HuH-7 (cell line): ENCODE data around the gene PIP4K2B.

Experiments
- DNase-seq: peaks from one replicate; pipeline ENCODE4 v3.0.0; 2011; ENCODE audit warnings: low spot score

PIP4K2B gene

GRCh38 chr17:38779965-38780752, 19.2 kb downstream of the PIP4K2B start:
- no peak for DNase-seq

DNA sequence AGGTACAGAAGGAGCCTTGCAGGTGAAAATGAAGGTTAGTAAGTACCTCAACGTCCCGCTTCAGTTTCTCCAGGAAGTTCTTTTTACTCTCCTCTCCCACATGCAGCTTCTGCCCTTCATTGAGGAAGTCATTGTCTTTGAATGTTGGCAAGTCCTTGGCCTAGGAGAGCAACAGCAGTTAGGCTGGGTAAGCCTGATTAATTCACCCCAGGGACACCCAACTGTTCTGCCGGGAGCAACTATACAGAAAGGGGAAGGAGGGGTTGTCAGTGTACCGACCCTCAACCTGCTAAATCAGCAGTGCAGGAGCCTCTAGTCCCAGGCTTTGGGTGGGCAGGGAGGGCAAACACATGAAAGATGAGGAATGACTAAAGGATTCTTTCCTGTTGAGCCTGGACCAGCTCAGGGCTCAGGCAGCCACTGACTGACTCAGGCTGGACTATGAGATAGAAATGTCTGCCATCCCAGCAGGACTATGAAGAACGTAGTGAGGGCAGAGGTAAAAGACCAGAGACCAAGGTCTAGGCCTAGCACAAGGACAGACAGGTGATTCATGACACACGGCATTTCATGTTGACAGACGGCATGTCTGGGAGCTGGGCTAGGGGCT, 21.6 kb downstream of the PIP4K2B start:
- no peak for DNase-seq

DNA sequence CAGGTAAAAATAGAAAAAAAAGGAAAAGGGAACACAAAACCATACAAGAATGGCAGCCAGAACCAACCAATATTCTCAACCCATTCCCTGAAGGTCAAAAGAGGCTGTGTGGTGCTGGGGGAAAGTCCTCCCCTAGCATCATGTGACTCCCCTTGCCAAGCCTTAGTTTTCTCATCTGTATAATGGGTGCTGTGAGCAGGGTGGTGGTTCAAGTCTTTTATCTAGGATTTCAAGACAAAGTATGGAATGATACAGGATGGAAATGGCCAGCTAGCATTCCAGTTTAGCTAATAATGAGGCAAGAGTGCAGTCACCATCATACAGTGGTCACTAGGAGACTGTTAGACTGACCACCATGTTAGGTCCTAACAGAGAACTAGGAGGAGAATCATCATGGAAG, 26.1 kb downstream of the PIP4K2B start:
- DNase-seq = no peak

DNA sequence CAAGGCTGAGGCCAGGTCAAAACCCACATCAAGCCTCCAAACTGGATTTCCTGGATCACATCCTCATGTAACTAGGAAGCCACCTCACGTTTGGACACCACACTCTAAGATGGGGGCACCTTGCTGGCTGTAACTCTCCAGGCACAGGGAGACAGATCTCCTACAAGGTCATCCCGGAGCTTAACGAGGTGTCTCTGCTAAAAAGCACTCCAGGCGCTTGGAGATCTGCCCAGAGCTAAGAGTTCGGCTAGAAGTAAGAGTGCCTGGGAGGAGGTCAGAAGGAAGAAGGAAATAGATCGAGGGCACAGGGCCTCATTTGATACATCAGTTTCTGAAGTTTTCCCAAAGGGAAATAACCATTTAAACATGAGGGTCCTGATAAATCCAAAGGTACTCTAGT, 30.9 kb downstream of the PIP4K2B start:
- DNase-seq = no peak

- DNase-seq = no peak
These were observed 33.0 kb downstream of the PIP4K2B start for GRCh38 chr17:38766341-38766740.

- DNase-seq = no peak
These were observed 37.1 kb downstream of the PIP4K2B start for GRCh38 chr17:38762231-38762630.

DNA sequence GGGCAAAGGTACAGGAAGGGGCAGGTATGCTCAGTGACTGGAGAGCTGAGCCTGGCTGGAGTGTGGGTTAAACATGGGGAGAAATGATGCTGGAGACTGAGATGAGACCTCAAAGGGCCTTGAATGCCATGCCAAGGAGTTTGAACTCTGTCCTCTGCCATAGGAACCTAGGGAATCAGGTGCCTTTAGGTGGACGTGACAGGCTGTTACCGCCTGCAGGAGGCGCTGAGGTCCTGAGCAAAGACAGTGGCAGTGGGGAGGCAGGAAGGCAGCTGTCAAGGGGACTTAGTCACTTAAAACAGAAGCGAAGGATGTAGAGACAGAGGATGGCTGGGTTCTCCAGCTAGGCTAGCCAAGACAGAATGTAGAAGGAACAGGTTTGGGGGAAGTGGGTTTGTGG, 37.7 kb downstream of the PIP4K2B start:
- peak; percentile 48 for DNase-seq

DNA sequence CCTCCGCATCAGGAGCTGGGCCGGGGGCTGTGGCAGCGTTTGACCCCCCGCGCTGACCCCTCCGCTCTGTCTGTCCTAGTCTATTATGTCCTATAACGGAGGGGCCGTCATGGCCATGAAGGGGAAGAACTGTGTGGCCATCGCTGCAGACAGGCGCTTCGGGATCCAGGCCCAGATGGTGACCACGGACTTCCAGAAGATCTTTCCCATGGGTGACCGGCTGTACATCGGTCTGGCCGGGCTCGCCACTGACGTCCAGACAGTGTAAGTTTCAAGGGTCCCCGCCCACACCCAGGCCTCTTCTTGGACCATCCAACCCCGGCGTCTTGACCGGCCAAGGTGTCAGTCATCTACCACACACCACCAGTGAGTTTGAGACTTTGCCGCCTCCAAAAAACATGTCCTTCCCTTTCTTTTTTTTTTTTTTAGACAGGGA, 46.3 kb downstream of the PIP4K2B start:
- DNase-seq = no peak

DNA sequence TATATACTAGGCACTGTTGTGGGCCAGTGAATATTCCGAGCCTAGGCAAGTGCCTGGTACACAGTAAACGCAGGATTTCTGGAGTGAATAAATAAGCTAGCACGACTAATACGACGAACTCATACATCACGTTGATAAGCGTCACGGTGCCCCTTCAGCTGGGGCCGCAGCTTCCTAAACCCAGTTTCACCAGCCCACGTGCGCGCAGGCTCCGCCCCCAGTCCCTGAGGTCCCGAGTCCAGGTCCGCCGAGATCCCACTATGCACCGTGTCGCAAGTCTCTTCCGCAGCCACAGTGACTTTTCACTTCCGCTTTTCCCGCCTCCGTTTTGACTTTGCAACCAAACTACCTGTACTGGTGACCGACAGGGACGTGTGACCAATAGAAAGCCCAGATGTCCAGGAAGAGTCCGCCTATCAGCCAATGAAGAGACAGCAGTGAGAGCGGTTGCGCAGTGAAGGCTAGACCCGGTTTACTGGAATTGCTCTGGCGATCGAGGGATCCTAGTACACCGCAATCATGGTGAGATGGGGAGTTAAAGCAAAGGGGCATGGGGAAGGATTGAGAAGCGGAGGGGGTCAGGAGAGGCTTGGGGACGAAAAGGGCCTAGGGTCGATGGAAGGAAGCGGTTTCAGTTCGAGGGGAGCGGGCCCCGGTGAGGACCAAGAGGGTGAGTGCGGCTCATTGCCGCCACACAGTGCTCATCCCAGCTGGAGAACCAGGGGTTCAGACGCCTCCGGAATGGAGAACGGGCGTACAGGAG, 46.9 kb downstream of the PIP4K2B start, which contains the start of gene PSMB3:
TSS of gene PSMB3 (plus strand) at position 434 of the 763 bp plus-strand sequence. CDS start at position 520, 86 bp downstream.
- DNase-seq = peak; percentile 90

DNA sequence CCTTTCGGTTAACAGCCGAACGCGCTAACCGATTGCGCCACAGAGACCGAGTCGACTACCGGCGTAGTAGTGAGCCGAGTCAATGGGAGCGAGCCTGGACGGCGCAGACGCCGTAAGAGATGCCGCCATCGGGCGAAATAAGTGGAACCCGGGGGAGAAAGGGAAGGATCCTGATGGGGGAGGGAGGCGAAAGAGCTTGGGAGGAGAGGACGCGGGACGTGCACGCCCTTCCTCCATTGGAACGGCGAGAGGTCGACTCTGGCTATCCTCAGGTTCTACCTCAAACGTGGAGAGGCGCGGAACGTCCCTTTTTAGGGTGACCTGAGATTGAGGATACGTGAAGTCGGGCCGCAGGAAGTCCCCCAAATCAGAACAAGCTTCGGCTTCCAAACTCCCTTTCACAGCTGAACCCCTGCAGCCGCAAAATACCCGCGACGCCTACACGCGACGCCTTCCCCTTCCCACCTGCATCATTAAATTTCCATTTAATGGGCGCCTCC, 47.5 kb downstream of the PIP4K2B start:
- DNase-seq = no peak

- no peak for DNase-seq
These were observed 48.1 kb downstream of the PIP4K2B start for GRCh38 chr17:38751144-38751807.

- no peak for DNase-seq
These were observed 48.8 kb downstream of the PIP4K2B start for GRCh38 chr17:38750312-38751121.

- no peak for DNase-seq
These were observed 49.4 kb downstream of the PIP4K2B start for GRCh38 chr17:38750044-38750311.

DNA sequence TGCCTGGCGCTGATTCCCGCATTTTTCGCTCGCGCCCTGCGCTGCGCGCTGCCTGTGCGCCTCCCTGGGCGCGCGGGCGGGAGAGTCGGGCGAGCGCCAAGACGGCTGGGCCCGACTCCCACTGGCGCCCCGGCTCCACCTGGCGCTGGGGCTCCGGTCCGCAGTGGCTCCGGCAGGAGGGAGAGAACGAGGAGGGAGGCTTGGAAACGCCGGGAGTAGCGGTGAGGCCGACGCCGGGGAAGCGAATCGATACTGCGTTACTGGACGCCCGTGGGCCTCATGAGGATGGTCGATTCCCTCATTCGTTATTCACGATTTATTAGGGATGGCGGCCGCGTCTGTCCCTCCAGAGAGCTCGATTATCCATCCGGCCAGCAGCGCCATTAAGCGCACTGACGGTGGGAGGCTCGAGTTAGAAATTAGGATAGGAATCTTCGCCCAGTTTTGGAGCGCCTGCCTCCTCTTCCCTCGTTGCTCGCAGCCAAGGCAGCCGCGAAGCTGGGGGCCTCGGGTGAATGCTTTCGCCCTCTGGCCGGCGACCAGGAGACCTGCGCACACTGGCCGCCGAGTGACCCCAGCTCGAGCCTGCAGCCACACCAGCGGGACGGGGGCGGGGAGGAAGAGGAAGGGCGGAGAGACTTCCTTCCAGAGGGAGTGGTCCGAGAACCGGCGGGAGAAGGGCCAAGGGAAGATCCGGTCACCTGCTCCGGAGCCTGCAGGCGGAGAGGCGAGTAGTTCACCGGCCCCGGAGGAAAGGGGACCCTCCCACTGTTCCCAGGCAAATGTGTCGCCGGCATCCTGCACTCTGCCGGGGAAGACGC, 49.9 kb downstream of the PIP4K2B start:
- DNase-seq = peak; percentile 65

DNA sequence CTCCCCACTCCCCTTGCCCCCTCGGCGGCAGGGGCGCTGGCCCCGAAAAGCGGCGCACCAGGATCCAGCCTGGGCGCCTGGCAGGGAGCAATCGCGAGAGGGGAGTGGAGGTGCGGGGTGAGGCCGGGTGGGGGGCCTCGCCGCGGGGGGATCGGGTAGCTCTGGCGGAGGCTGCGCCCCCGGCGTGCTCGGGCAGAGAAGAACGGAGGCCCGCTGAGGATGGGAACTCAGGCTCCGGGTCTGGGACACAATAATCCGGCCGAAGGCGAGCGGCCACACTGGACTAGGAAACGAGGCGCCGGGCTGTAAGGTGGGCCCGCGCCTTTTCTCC, 50.5 kb downstream of the PIP4K2B start:
- no peak for DNase-seq

GRCh38 chr17:38748149-38748891, 51.0 kb downstream of the PIP4K2B start, which contains the start of gene PCGF2:
Gene PCGF2, minus strand, starts transcription at chr17:38748336. Its CDS starts 7,934 bp downstream, at chr17:38740402.
- DNase-seq = peak; percentile 80

DNA sequence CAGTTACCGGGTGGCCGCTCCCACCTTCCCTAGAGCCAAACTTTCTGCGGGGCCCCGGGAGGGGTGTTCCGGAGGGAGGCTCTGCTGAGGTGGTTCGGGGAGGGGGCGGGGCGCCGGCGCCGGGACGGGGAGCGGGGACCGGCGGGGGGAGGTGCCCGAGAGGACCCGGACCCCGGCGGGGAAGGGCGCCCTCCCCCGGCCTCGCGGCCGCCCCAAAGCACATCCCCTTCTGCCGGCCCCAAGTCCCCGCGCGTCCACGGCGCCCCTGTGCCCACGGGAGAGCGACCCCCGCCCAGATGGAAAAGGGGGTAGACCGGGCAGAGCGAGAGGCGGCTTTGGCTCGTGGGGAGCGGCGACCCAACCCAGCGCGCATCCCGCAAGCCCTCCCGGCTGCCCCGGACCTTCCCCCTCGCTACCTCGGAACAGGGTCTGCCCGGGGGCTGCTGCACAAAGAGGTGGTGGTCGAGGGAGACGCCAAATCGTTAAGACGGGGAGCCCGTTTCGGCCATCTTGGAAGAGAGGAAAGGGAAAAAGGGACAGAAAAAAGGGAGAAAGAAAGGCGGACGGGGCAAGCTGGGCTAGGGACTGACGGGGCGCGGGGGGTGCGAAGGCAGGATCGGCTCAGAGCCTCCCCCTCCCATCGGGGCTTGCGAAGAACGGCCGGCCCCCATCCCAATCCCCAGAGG, 51.8 kb downstream of the PIP4K2B start:
- DNase-seq = no peak

GRCh38 chr17:38746849-38747462, 52.4 kb downstream of the PIP4K2B start:
- no peak for DNase-seq
